Measurements from ENCODE around the gene TBC1D10B. TPM values are rescaled to one million over a fixed set of nuclear protein-coding genes. Genes with fewer than 3 reads are reported as not detected.

Gene TBC1D10B
- total RNA-seq, 6 experiments from 2014 or later: 7.9 to 12.3 (median 10.6) TPM

DNA sequence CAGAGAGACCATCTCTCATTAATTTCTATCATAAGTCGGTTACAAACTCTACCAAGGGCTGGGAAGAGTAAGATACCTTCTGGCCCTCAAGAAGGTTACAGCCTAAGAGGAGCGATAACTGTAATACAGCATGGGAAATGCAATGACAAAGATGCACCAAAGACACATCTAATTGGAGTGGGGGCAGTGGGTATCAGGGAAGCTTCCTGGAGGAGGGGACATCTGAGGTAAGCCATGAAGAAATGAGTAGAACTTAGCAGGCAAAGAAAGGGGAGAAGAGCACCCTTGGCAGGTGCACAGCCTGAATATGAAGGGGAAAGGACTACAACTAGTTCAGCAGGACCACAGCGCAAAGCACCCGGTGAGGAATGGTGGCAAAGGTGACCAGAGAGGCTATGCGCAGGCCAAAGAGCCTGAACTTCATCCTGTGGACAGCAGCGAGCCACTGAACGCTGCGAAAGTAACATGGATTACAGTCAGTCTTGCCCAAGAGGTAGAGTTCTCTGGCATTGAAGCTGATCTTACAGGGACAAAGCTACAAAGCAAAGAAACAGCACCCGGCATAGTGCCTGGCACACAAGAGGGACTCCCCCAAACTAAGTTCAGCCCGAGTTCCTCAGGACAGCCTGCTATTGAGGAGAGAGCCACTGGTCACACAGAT is 2.8 kb downstream of the TBC1D10B start:
- TF ChIP-seq POLR2A (IDR thresholded peaks at IDR 0.05) (peak; percentile 14), CTCF (IDR thresholded peaks at IDR 0.05) (no peak)
- ATAC-seq: peak; percentile 10 to 19 (median 11)
- Histone ChIP-seq H3K27ac (peak overlapping the region in 2 of 3 donors; percentile 45 to 85), H3K36me3 (peaks cover 0 to 22% (median 8%) of the 10 kb centered on the region in 4 donors), H3K4me1 (peaks cover 0 to 29% (median 7%) of the 10 kb centered on the region in 4 donors), H3K27me3 (no peaks in the 10 kb centered on the region), H3K4me3 (peak overlapping the region; percentile 59 to 90 (median 79)), H3K9me3 (no peaks in the 10 kb centered on the region)
- 40% methylated on average over 6 of the region's 10 CpGs for WGBS (ENCODE audit: insufficient coverage, low coverage, low lambda C conversion rate, missing lambda C conversion rate)
- intact Hi-C loops (cut with DNase I): no loop called here
- DNase-seq: peak in 2 of 3 donors; percentile 72 to 80

GRCh38 chr16:30366511-30366910 is 3.8 kb downstream of the TBC1D10B start:
- H3K27ac ChIP-seq: no peak overlapping the region

GRCh38 chr16:30365200-30365599 is 5.1 kb downstream of the TBC1D10B start:
- DNase-seq (no peak), ATAC-seq (no peak)
- Histone ChIP-seq H3K27ac (no peak overlapping the region), H3K36me3 (peaks cover 0 to 29% (median 8%) of the 10 kb centered on the region in 4 donors), H3K9me3 (no peaks in the 10 kb centered on the region), H3K27me3 (no peaks in the 10 kb centered on the region), H3K4me3 (no peak overlapping the region), H3K4me1 (peaks cover 0 to 25% (median 7%) of the 10 kb centered on the region in 4 donors)
- TF ChIP-seq CTCF (IDR thresholded peaks at IDR 0.05): no peak
- TF ChIP-seq POLR2A (IDR thresholded peaks at IDR 0.05): no peak
- WGBS (ENCODE audit: insufficient coverage, low coverage, low lambda C conversion rate, missing lambda C conversion rate): 74% methylated on average over 3 of the region's 10 CpGs
- intact Hi-C loops (cut with DNase I): no loop called here

More at GRCh38 chr16:30366511-30366910, 3.8 kb downstream of the TBC1D10B start:
- H3K36me3 ChIP-seq: peaks cover 0 to 29% (median 8%) of the 10 kb centered on the region in 4 donors
- H3K4me3 ChIP-seq: no peak overlapping the region
- H3K9me3 ChIP-seq: no peaks in the 10 kb centered on the region
- no peak for DNase-seq
- 89% methylated on average over 4 of the region's 4 CpGs for WGBS (ENCODE audit: insufficient coverage, low coverage, low lambda C conversion rate, missing lambda C conversion rate)
- ATAC-seq: no peak
- peaks cover 0 to 29% (median 7%) of the 10 kb centered on the region in 4 donors for H3K4me1 ChIP-seq
- no peaks in the 10 kb centered on the region for H3K27me3 ChIP-seq
- no peak for TF ChIP-seq CTCF (IDR thresholded peaks at IDR 0.05)
- no peak for TF ChIP-seq POLR2A (IDR thresholded peaks at IDR 0.05)
- intact Hi-C loops (cut with DNase I): no loop called here

- no peak for DNase-seq
- Histone ChIP-seq H3K27me3 (no peaks in the 10 kb centered on the region), H3K9me3 (no peaks in the 10 kb centered on the region), H3K27ac (no peak overlapping the region), H3K4me1 (peaks cover 0 to 15% (median 2%) of the 10 kb centered on the region in 4 donors), H3K4me3 (no peak overlapping the region), H3K36me3 (peaks cover 0 to 44% (median 14%) of the 10 kb centered on the region in 4 donors)
- ATAC-seq: no peak
- 87% methylated on average over 7 of the region's 7 CpGs for WGBS (ENCODE audit: insufficient coverage, low coverage, low lambda C conversion rate, missing lambda C conversion rate)
- TF ChIP-seq CTCF (IDR thresholded peaks at IDR 0.05): no peak
- TF ChIP-seq POLR2A (IDR thresholded peaks at IDR 0.05): no peak
- intact Hi-C loops (cut with DNase I): no loop called here
Observed at GRCh38 chr16:30361180-30361579, 9.1 kb downstream of the TBC1D10B start.

Measured in right lobe of liver (tissue), 6 donors.